Measurements from ENCODE around the gene NAT16. TPM values are rescaled to one million over a fixed set of nuclear protein-coding genes. Genes with fewer than 3 reads are reported as not detected.

Gene NAT16
- total and polyA plus RNA-seq, 2 experiments from 2014 or later: 0.21 to 0.31 TPM

- H3K27me3 Mint-ChIP-seq (ENCODE audit: insufficient read depth, low read depth, poor library complexity): peaks cover 25% of the 10 kb centered on the region
- DNase-seq (ENCODE audit: low spot score): no peak
- Histone ChIP-seq H3F3A (replicated peaks; ENCODE audit: low read depth) (0 out of 2 replicates have a peak, but pooled peaks cover 6% of the 10 kb centered on the region), H3K4me3 (peak overlapping the region; percentile 37; the same call in 1 of the 2 replicates), H3K4me1 (ENCODE audit: insufficient read depth) (peaks cover 38% of the 10 kb centered on the region; the same call in 1 of the 2 replicates), H3K36me3 (ENCODE audit: insufficient read depth) (no peaks in the 10 kb centered on the region), H3K27me3 (ENCODE audit: insufficient read depth) (no peaks in the 10 kb centered on the region), H2AFZ (peak overlapping the region; percentile 93), H3K9me2 (ENCODE audit: insufficient read depth) (no peaks in the 10 kb centered on the region), H3K4me2 (peak overlapping the region; percentile 65), H3K79me2 (replicated peaks; ENCODE audit: insufficient read depth) (no peaks in the 10 kb centered on the region), H4K20me1 (replicated peaks; ENCODE audit: insufficient read depth) (no peaks in the 10 kb centered on the region), H3K27ac (ENCODE audit: low read depth) (no peak overlapping the region)
- no peak overlapping the region for H3K4me3 Mint-ChIP-seq
- H3K27ac Mint-ChIP-seq: no peak overlapping the region
- peaks cover 10% of the 10 kb centered on the region; the same call in 1 of the 3 replicates for H3K36me3 Mint-ChIP-seq (ENCODE audit: low read depth)
- no peak for TF ChIP-seq ZNF114 (CRISPR knock-in tag; IDR thresholded peaks at IDR 0.05)
- TF ChIP-seq CREB1 (CRISPR knock-in tag; IDR thresholded peaks at IDR 0.05; ENCODE audit: low read depth): no peak
- no peak for TF ChIP-seq STAT1 (IDR thresholded peaks at IDR 0.05; ENCODE audit: unreplicated experiment)
- TF ChIP-seq JUNB (IDR thresholded peaks at IDR 0.05; ENCODE audit: unreplicated experiment): no peak
- peaks cover 32% of the 10 kb centered on the region for H3K4me1 Mint-ChIP-seq
- H3K9me3 Mint-ChIP-seq: peaks cover 8% of the 10 kb centered on the region
- no peak; the same call in 2 of the 3 replicates for ATAC-seq
These were observed 54.0 kb downstream of the NAT16 start for GRCh38 chr7:101125989-101126650.

- no peaks in the 10 kb centered on the region for H4K20me1 ChIP-seq (replicated peaks; ENCODE audit: insufficient read depth)
- Mint-ChIP-seq H3K27ac (no peak overlapping the region), H3K36me3 (ENCODE audit: low read depth) (peaks cover 10% of the 10 kb centered on the region; the same call in 1 of the 3 replicates), H3K4me1 (peaks cover 32% of the 10 kb centered on the region), H3K4me3 (no peak overlapping the region), H3K9me3 (peaks cover 8% of the 10 kb centered on the region), H3K27me3 (ENCODE audit: insufficient read depth, low read depth, poor library complexity) (peaks cover 25% of the 10 kb centered on the region)
- H2AFZ ChIP-seq: no peak overlapping the region
- no peaks in the 10 kb centered on the region for H3K9me2 ChIP-seq (ENCODE audit: insufficient read depth)
- H3K79me2 ChIP-seq (replicated peaks; ENCODE audit: insufficient read depth): no peaks in the 10 kb centered on the region
- no peaks in the 10 kb centered on the region for H3K36me3 ChIP-seq (ENCODE audit: insufficient read depth)
- no peaks in the 10 kb centered on the region for H3K27me3 ChIP-seq (ENCODE audit: insufficient read depth)
- H3F3A ChIP-seq (replicated peaks; ENCODE audit: low read depth): 0 out of 2 replicates have a peak, but pooled peaks cover 10% of the 10 kb centered on the region
- ATAC-seq (no peak), DNase-seq (ENCODE audit: low spot score) (no peak)
- TF ChIP-seq ZNF331 (CRISPR knock-in tag; IDR thresholded peaks at IDR 0.05; ENCODE audit: low read depth): no peak
- TF ChIP-seq, protein P1, sequence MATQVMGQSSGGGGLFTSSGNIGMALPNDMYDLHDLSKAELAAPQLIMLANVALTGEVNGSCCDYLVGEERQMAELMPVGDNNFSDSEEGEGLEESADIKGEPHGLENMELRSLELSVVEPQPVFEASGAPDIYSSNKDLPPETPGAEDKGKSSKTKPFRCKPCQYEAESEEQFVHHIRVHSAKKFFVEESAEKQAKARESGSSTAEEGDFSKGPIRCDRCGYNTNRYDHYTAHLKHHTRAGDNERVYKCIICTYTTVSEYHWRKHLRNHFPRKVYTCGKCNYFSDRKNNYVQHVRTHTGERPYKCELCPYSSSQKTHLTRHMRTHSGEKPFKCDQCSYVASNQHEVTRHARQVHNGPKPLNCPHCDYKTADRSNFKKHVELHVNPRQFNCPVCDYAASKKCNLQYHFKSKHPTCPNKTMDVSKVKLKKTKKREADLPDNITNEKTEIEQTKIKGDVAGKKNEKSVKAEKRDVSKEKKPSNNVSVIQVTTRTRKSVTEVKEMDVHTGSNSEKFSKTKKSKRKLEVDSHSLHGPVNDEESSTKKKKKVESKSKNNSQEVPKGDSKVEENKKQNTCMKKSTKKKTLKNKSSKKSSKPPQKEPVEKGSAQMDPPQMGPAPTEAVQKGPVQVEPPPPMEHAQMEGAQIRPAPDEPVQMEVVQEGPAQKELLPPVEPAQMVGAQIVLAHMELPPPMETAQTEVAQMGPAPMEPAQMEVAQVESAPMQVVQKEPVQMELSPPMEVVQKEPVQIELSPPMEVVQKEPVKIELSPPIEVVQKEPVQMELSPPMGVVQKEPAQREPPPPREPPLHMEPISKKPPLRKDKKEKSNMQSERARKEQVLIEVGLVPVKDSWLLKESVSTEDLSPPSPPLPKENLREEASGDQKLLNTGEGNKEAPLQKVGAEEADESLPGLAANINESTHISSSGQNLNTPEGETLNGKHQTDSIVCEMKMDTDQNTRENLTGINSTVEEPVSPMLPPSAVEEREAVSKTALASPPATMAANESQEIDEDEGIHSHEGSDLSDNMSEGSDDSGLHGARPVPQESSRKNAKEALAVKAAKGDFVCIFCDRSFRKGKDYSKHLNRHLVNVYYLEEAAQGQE (IDR thresholded peaks at IDR 0.05; ENCODE audit: unreplicated experiment): no peak
- TF ChIP-seq, protein P2, sequence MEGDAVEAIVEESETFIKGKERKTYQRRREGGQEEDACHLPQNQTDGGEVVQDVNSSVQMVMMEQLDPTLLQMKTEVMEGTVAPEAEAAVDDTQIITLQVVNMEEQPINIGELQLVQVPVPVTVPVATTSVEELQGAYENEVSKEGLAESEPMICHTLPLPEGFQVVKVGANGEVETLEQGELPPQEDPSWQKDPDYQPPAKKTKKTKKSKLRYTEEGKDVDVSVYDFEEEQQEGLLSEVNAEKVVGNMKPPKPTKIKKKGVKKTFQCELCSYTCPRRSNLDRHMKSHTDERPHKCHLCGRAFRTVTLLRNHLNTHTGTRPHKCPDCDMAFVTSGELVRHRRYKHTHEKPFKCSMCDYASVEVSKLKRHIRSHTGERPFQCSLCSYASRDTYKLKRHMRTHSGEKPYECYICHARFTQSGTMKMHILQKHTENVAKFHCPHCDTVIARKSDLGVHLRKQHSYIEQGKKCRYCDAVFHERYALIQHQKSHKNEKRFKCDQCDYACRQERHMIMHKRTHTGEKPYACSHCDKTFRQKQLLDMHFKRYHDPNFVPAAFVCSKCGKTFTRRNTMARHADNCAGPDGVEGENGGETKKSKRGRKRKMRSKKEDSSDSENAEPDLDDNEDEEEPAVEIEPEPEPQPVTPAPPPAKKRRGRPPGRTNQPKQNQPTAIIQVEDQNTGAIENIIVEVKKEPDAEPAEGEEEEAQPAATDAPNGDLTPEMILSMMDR (conservative IDR thresholded peaks at IDR 0.05; ENCODE audit: low read depth in 2 of 2): no peak
- H3K4me3 ChIP-seq: no peak overlapping the region
- H3K27ac ChIP-seq (ENCODE audit: low read depth): no peak overlapping the region
- peaks cover 42% of the 10 kb centered on the region; the same call in 1 of the 2 replicates for H3K4me1 ChIP-seq (ENCODE audit: insufficient read depth)
- H3K4me2 ChIP-seq: no peak overlapping the region
These were observed 55.6 kb downstream of the NAT16 start for GRCh38 chr7:101124376-101125056.
